Osteoblast (primary cell): ENCODE data around the gene XIAP. TPM values are rescaled to one million over a fixed set of nuclear protein-coding genes. Genes with fewer than 3 reads are reported as not detected.

Experiments
- DNase-seq: peaks from one replicate; pipeline ENCODE4 v3.0.0; 2011; ENCODE audit warnings: low spot score, mixed read lengths; ENCODE audit not compliant: insufficient read length; ENCODE audit errors: missing footprints
- H2AFZ ChIP-seq: 2 replicates; pipeline ENCODE4 v1.6.0; 2011; ENCODE audit warnings: mild to moderate bottlenecking, low read length
- H3K27ac ChIP-seq: 2 replicates; pipeline ENCODE4 v1.5.1; 2011; ENCODE audit warnings: mild to moderate bottlenecking, low read depth, low read length, moderate library complexity
- H3K27me3 ChIP-seq: 2 replicates; pipeline ENCODE4 v1.6.0; 2012; ENCODE audit warnings: mild to moderate bottlenecking, control low read depth, inconsistent platforms, low read length, moderate library complexity; ENCODE audit not compliant: insufficient read depth
- H3K36me3 ChIP-seq: 2 replicates; pipeline ENCODE4 v1.5.1; 2011; ENCODE audit warnings: mild to moderate bottlenecking, low read length, control low read depth, moderate library complexity; ENCODE audit not compliant: insufficient read depth
- H3K4me1 ChIP-seq: 2 replicates; pipeline ENCODE4 v1.5.1; 2011; ENCODE audit warnings: mild to moderate bottlenecking, low read length, control low read depth, moderate library complexity; ENCODE audit not compliant: insufficient read depth
- H3K4me2 ChIP-seq: 2 replicates; pipeline ENCODE4 v1.6.0; 2011; ENCODE audit warnings: mild to moderate bottlenecking, low read length; ENCODE audit not compliant: insufficient read depth
- H3K4me3 ChIP-seq: fragments of 200-600 bp; sonication (generic); 3 replicates; pipeline ENCODE4 v1.5.1; 2012; ENCODE audit warnings: mild to moderate bottlenecking, low read length, inconsistent platforms; ENCODE audit not compliant: insufficient read depth
- H3K79me2 ChIP-seq: 2 replicates; pipeline ENCODE4 v1.6.0; 2012; ENCODE audit warnings: mild to moderate bottlenecking, low read length, control low read depth, inconsistent platforms; ENCODE audit not compliant: insufficient read depth
- H3K9me3 ChIP-seq: 2 replicates; pipeline ENCODE4 v1.5.1; 2011; ENCODE audit warnings: low read depth, low read length, control low read depth
- H4K20me1 ChIP-seq: 2 replicates; pipeline ENCODE4 v1.6.0; 2012; ENCODE audit warnings: mild to moderate bottlenecking, low read length, control low read depth; ENCODE audit not compliant: insufficient read depth
- CTCF ChIP-seq: IDR thresholded peaks from 2 replicates; pipeline ENCODE4 v1.5.1; 2011; ENCODE audit warnings: mild to moderate bottlenecking, low read depth, low read length, moderate library complexity; ENCODE audit errors: extremely low read depth
- total RNA-seq: library from RNA; depleted of rRNA; stranded (reverse); fragments of >200 nt; gene quantifications from 2 replicates; pipeline ENCODE4 v1.2.3, GENCODE V29; 2012

The XIAP gene
- total RNA-seq, 1 donor, result 45.6 TPM

GRCh38 chrX:123871309-123871708, 11.5 kb downstream of the XIAP start:
- H4K20me1 ChIP-seq, result peaks cover 3% of the 10 kb centered on the region

GRCh38 chrX:123873956-123874355, 14.1 kb downstream of the XIAP start:
- Histone ChIP-seq H3K4me2 (no peak overlapping the region), H3K36me3 (no peaks in the 10 kb centered on the region), H3K79me2 (peaks cover 58% of the 10 kb centered on the region), H3K4me1 (peaks cover 8% of the 10 kb centered on the region), H3K9me3 (no peaks in the 10 kb centered on the region), H2AFZ (no peak overlapping the region), H4K20me1 (peaks cover 5% of the 10 kb centered on the region), H3K27ac (no peak overlapping the region), H3K27me3 (no peaks in the 10 kb centered on the region), H3K4me3 (no peak overlapping the region)
- no peak for TF ChIP-seq CTCF
- DNase-seq, result no peak

More at GRCh38 chrX:123871309-123871708, 11.5 kb downstream of the XIAP start:
- TF ChIP-seq CTCF, result no peak
- H3K9me3 ChIP-seq, result no peaks in the 10 kb centered on the region
- no peak for DNase-seq
- no peak overlapping the region for H3K4me3 ChIP-seq
- H3K27me3 ChIP-seq, result no peaks in the 10 kb centered on the region
- no peak overlapping the region for H3K4me2 ChIP-seq
- H3K27ac ChIP-seq, result no peak overlapping the region
- H3K36me3 ChIP-seq, result no peaks in the 10 kb centered on the region
- H3K79me2 ChIP-seq, result peaks cover 62% of the 10 kb centered on the region
- H2AFZ ChIP-seq, result no peak overlapping the region
- H3K4me1 ChIP-seq, result peaks cover 3% of the 10 kb centered on the region

- H3K4me2 ChIP-seq, result no peak overlapping the region
- H3K27me3 ChIP-seq, result no peaks in the 10 kb centered on the region
- H4K20me1 ChIP-seq, result peaks cover 8% of the 10 kb centered on the region
- H3K4me1 ChIP-seq, result peaks cover 5% of the 10 kb centered on the region
- H2AFZ ChIP-seq, result no peak overlapping the region
- no peaks in the 10 kb centered on the region for H3K36me3 ChIP-seq
- H3K79me2 ChIP-seq, result peaks cover 53% of the 10 kb centered on the region
- no peaks in the 10 kb centered on the region for H3K9me3 ChIP-seq
- H3K4me3 ChIP-seq, result no peak overlapping the region
- TF ChIP-seq CTCF, result no peak
- DNase-seq, result no peak
- H3K27ac ChIP-seq, result no peak overlapping the region
These were observed 16.3 kb downstream of the XIAP start for GRCh38 chrX:123876177-123876576.

- no peak overlapping the region for H3K27ac ChIP-seq
- H2AFZ ChIP-seq, result no peak overlapping the region
- H3K36me3 ChIP-seq, result no peaks in the 10 kb centered on the region
- H3K4me3 ChIP-seq, result no peak overlapping the region
- DNase-seq, result no peak
- TF ChIP-seq CTCF, result no peak
- no peaks in the 10 kb centered on the region for H3K9me3 ChIP-seq
- H4K20me1 ChIP-seq, result peaks cover 8% of the 10 kb centered on the region
- no peak overlapping the region for H3K4me2 ChIP-seq
- H3K4me1 ChIP-seq, result peaks cover 5% of the 10 kb centered on the region
- H3K79me2 ChIP-seq, result peaks cover 53% of the 10 kb centered on the region
- no peaks in the 10 kb centered on the region for H3K27me3 ChIP-seq
These were observed 17.0 kb downstream of the XIAP start for GRCh38 chrX:123876844-123877243.
